ENCODE measurements around the gene GADL1.

GADL1 gene

GRCh38 chr3:30913176-30913575, 18.7 kb upstream of the GADL1 start:
- H3K4me3 ChIP-seq (ENCODE audit: low read length) = no peak overlapping the region
- TF ChIP-seq CTCF (conservative IDR thresholded peaks at IDR 0.05; ENCODE audit: low read depth, low read length) = no peak
- no peak for DNase-seq (ENCODE audit: low read depth)

- no peak overlapping the region for H3K4me3 ChIP-seq (ENCODE audit: low read length)
- DNase-seq (ENCODE audit: low read depth) = no peak
- TF ChIP-seq CTCF (conservative IDR thresholded peaks at IDR 0.05; ENCODE audit: low read depth, low read length) = no peak
Measured at GRCh38 chr3:30912301-30912700, 17.8 kb upstream of the GADL1 start.

- H3K4me3 ChIP-seq (ENCODE audit: low read length) = no peak overlapping the region
- TF ChIP-seq CTCF (conservative IDR thresholded peaks at IDR 0.05; ENCODE audit: low read depth, low read length) = no peak
- DNase-seq (ENCODE audit: low read depth) = no peak
Measured at GRCh38 chr3:30908456-30909037, 14.1 kb upstream of the GADL1 start.

- no peak overlapping the region for H3K4me3 ChIP-seq (ENCODE audit: low read length)
- TF ChIP-seq CTCF (conservative IDR thresholded peaks at IDR 0.05; ENCODE audit: low read depth, low read length) = no peak
- DNase-seq (ENCODE audit: low read depth) = no peak
Measured at GRCh38 chr3:30904996-30905395, 10.5 kb upstream of the GADL1 start.

- no peak for DNase-seq (ENCODE audit: low read depth)
- H3K4me3 ChIP-seq (ENCODE audit: low read length) = no peak overlapping the region
- TF ChIP-seq CTCF (conservative IDR thresholded peaks at IDR 0.05; ENCODE audit: low read depth, low read length) = no peak
Measured at GRCh38 chr3:30895329-30895728, 868 bp upstream of the GADL1 start.

- TF ChIP-seq CTCF (conservative IDR thresholded peaks at IDR 0.05; ENCODE audit: low read depth, low read length) = no peak
- no peak for DNase-seq (ENCODE audit: low read depth)
- peak overlapping the region; percentile 57 for H3K4me3 ChIP-seq (ENCODE audit: low read length)
Measured at GRCh38 chr3:30893678-30894325, 659 bp downstream of the GADL1 start.

- DNase-seq (ENCODE audit: low read depth) = no peak
- H3K4me3 ChIP-seq (ENCODE audit: low read length) = no peak overlapping the region
- TF ChIP-seq CTCF (conservative IDR thresholded peaks at IDR 0.05; ENCODE audit: low read depth, low read length) = no peak
Measured at GRCh38 chr3:30890907-30891306, 3.6 kb downstream of the GADL1 start.
